NCI-H345 treated with DMSO at 0.1 percent for 48 hours (cell line): ENCODE measurements around the gene POLH.
A peak's percentile ranks its signal among the peaks of the same experiment; 100 is the strongest.
"Not testable (repeated sequence)": the region's sequence is repeated elsewhere in the genome, so short reads cannot be mapped to it uniquely, and the experiment has no call there.

Experiments used
- DNase-seq: peaks from one replicate; lab custom pipeline; 2025; ENCODE audit not compliant: unreplicated experiment; lab: John Stamatoyannopoulos, UW

The POLH gene

GRCh38 chr6:43629505-43630300, 53.7 kb downstream of the POLH start:
- peak; percentile 94 for DNase-seq

GRCh38 chr6:43630980-43631619, 55.1 kb downstream of the POLH start:
- DNase-seq, result no peak

- not testable (repeated sequence) for DNase-seq
These were observed 57.0 kb downstream of the POLH start for GRCh38 chr6:43633002-43633401.

- DNase-seq, result no peak
These were observed 58.8 kb downstream of the POLH start for GRCh38 chr6:43634702-43635303.

GRCh38 chr6:43635387-43636307, 59.7 kb downstream of the POLH start, which contains the start of gene MAD2L1BP:
Gene MAD2L1BP (plus strand): TSS chr6:43635840. CDS start chr6:43635876, 36 bp downstream.
- DNase-seq, result peak; percentile 63

- no peak for DNase-seq
These were observed 60.3 kb downstream of the POLH start for GRCh38 chr6:43636308-43636659.

- no peak for DNase-seq
These were observed 64.2 kb downstream of the POLH start for GRCh38 chr6:43639984-43640800.

GRCh38 chr6:43644940-43645612, 69.1 kb downstream of the POLH start, which contains the start of gene RSPH9:
Gene RSPH9 (plus strand): TSS chr6:43645036. CDS start chr6:43645099, 63 bp downstream.
- no peak for DNase-seq

- DNase-seq, result no peak
These were observed 69.6 kb downstream of the POLH start for GRCh38 chr6:43645613-43645964.

- DNase-seq, result no peak
These were observed 71.6 kb downstream of the POLH start for GRCh38 chr6:43647613-43648012.

- no peak for DNase-seq
These were observed 72.3 kb downstream of the POLH start for GRCh38 chr6:43648248-43648647.

GRCh38 chr6:43652822-43653221, 76.8 kb downstream of the POLH start:
- DNase-seq, result not testable (repeated sequence)

GRCh38 chr6:43657221-43657802, 81.3 kb downstream of the POLH start:
- DNase-seq, result no peak

GRCh38 chr6:43658161-43658560, 82.2 kb downstream of the POLH start:
- DNase-seq, result no peak

- not testable (repeated sequence) for DNase-seq
These were observed 87.0 kb downstream of the POLH start for GRCh38 chr6:43662948-43663347.
